Fibroblast of lung (primary cell): ENCODE results near the gene KRTAP10-5.

ENCODE experiments used
- EZH2 ChIP-seq: IDR thresholded peaks from 2 replicates; pipeline ENCODE4 v1.5.1; 2012; ENCODE audit warnings: low read length, control low read depth, mild to moderate bottlenecking; ENCODE audit errors: missing control alignments
- TF ChIP-seq, protein P1 (sequence below), 2 donors: IDR thresholded peaks in 1 of 2; conservative IDR thresholded peaks in 1 of 2; 1 replicate in 1 of 2; 2 replicates in 1 of 2; pipeline ENCODE4 v1.5.1; 2011 to 2012; ENCODE audit warnings: low read length in 2 of 2, control low read depth in 1 of 2, inconsistent platforms in 1 of 2, low read depth in 1 of 2, mild to moderate bottlenecking in 1 of 2

DNA sequence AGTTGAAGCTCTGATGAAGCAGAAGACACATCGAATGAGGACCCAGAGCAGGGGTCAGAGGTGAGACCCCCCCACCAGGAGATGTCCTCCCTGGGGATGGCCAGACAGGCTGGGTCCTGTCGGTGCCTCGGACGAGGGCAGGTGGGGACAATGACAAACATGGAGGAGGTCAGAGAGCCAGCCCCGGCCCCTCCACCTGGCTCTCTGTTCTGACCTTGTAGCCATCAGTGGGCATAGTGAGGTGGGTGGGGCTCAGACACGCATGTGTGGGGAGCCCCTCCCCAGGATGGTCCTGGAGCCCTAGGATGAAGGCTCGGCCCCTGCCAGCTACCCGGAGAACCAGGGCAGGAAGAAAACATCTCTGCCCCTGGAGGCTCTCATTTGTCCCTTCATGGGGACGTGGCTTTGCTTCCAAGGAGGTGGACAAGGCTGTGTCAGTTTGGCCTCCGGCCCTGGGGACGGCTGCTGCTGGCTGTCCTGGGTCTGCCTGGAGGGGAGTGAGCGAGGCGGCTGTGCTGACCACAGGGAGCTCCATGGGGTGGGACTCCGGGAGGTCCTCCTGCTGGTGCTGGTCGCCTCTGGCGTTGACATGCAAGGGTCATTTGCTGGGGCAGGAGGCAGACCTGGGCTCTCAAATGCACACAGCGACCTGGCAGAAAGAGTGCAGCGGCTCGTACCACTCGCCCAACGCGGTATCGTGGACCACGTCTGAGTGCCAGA lies 9.3 kb upstream of the KRTAP10-5 start:
- TF ChIP-seq, protein P1, sequence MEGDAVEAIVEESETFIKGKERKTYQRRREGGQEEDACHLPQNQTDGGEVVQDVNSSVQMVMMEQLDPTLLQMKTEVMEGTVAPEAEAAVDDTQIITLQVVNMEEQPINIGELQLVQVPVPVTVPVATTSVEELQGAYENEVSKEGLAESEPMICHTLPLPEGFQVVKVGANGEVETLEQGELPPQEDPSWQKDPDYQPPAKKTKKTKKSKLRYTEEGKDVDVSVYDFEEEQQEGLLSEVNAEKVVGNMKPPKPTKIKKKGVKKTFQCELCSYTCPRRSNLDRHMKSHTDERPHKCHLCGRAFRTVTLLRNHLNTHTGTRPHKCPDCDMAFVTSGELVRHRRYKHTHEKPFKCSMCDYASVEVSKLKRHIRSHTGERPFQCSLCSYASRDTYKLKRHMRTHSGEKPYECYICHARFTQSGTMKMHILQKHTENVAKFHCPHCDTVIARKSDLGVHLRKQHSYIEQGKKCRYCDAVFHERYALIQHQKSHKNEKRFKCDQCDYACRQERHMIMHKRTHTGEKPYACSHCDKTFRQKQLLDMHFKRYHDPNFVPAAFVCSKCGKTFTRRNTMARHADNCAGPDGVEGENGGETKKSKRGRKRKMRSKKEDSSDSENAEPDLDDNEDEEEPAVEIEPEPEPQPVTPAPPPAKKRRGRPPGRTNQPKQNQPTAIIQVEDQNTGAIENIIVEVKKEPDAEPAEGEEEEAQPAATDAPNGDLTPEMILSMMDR (conservative IDR thresholded peaks at IDR 0.05 in 1 of 2, IDR thresholded peaks at IDR 0.05 in 1 of 2; ENCODE audit: low read depth in 1 of 2, low read length in 2 of 2), result no peak
- no peak for TF ChIP-seq EZH2
